ENCODE measurements around the gene TARP.
"Not testable (repeated sequence)": the region's sequence is repeated elsewhere in the genome, so short reads cannot be mapped to it uniquely, and the experiment has no call there.

Gene TARP

GRCh38 chr7:38245409-38245977 lies 27.9 kb downstream of the TARP start:
- Mint-ChIP-seq H3K27me3 (ENCODE audit: unreplicated experiment) (no peaks in the 10 kb centered on the region), H3K27ac (ENCODE audit: unreplicated experiment) (no peak overlapping the region), H3K4me3 (ENCODE audit: unreplicated experiment) (no peak overlapping the region), H3K9me3 (ENCODE audit: unreplicated experiment) (no peaks in the 10 kb centered on the region), H3K36me3 (ENCODE audit: unreplicated experiment) (no peaks in the 10 kb centered on the region), H3K4me1 (ENCODE audit: low read depth, unreplicated experiment) (no peaks in the 10 kb centered on the region)
- TF ChIP-seq CTCF (IDR thresholded peaks at IDR 0.05; ENCODE audit: partially characterized antibody, unreplicated experiment): no peak
- DNase-seq: no peak

GRCh38 chr7:38244516-38244915 lies 28.9 kb downstream of the TARP start:
- Mint-ChIP-seq H3K36me3 (ENCODE audit: unreplicated experiment) (no peaks in the 10 kb centered on the region), H3K27ac (ENCODE audit: unreplicated experiment) (no peak overlapping the region), H3K4me3 (ENCODE audit: unreplicated experiment) (no peak overlapping the region)

GRCh38 chr7:38243345-38243744 lies 30.1 kb downstream of the TARP start:
- DNase-seq; H3K36me3 Mint-ChIP-seq (ENCODE audit: unreplicated experiment); H3K27me3 Mint-ChIP-seq (ENCODE audit: unreplicated experiment); H3K4me1 Mint-ChIP-seq (ENCODE audit: low read depth, unreplicated experiment); H3K27ac Mint-ChIP-seq (ENCODE audit: unreplicated experiment); H3K4me3 Mint-ChIP-seq (ENCODE audit: unreplicated experiment); H3K9me3 Mint-ChIP-seq (ENCODE audit: unreplicated experiment): not testable (repeated sequence)

More at GRCh38 chr7:38244516-38244915, 28.9 kb downstream of the TARP start:
- H3K9me3 Mint-ChIP-seq (ENCODE audit: unreplicated experiment): no peaks in the 10 kb centered on the region
- DNase-seq: no peak
- H3K4me1 Mint-ChIP-seq (ENCODE audit: low read depth, unreplicated experiment): no peaks in the 10 kb centered on the region
- no peaks in the 10 kb centered on the region for H3K27me3 Mint-ChIP-seq (ENCODE audit: unreplicated experiment)
- TF ChIP-seq CTCF (IDR thresholded peaks at IDR 0.05; ENCODE audit: partially characterized antibody, unreplicated experiment): no peak

GRCh38 chr7:38242814-38243213 lies 30.6 kb downstream of the TARP start:
- no peak for TF ChIP-seq CTCF (IDR thresholded peaks at IDR 0.05; ENCODE audit: partially characterized antibody, unreplicated experiment)
- H3K27me3 Mint-ChIP-seq (ENCODE audit: unreplicated experiment): no peaks in the 10 kb centered on the region

GRCh38 chr7:38241071-38241470 lies 32.4 kb downstream of the TARP start:
- no peak overlapping the region for H3K4me3 Mint-ChIP-seq (ENCODE audit: unreplicated experiment)
- no peaks in the 10 kb centered on the region for H3K4me1 Mint-ChIP-seq (ENCODE audit: low read depth, unreplicated experiment)
- DNase-seq: no peak
- no peak for TF ChIP-seq CTCF (IDR thresholded peaks at IDR 0.05; ENCODE audit: partially characterized antibody, unreplicated experiment)
- no peak overlapping the region for H3K27ac Mint-ChIP-seq (ENCODE audit: unreplicated experiment)
- H3K36me3 Mint-ChIP-seq (ENCODE audit: unreplicated experiment): no peaks in the 10 kb centered on the region
- no peaks in the 10 kb centered on the region for H3K27me3 Mint-ChIP-seq (ENCODE audit: unreplicated experiment)
- no peaks in the 10 kb centered on the region for H3K9me3 Mint-ChIP-seq (ENCODE audit: unreplicated experiment)

More at GRCh38 chr7:38242814-38243213, 30.6 kb downstream of the TARP start:
- DNase-seq: no peak
- no peak overlapping the region for H3K4me3 Mint-ChIP-seq (ENCODE audit: unreplicated experiment)
- no peaks in the 10 kb centered on the region for H3K9me3 Mint-ChIP-seq (ENCODE audit: unreplicated experiment)
- H3K4me1 Mint-ChIP-seq (ENCODE audit: low read depth, unreplicated experiment): no peaks in the 10 kb centered on the region
- no peak overlapping the region for H3K27ac Mint-ChIP-seq (ENCODE audit: unreplicated experiment)
- no peaks in the 10 kb centered on the region for H3K36me3 Mint-ChIP-seq (ENCODE audit: unreplicated experiment)

GRCh38 chr7:38239129-38239528 lies 34.3 kb downstream of the TARP start:
- not testable (repeated sequence) for H3K4me1 Mint-ChIP-seq (ENCODE audit: low read depth, unreplicated experiment); H3K27ac Mint-ChIP-seq (ENCODE audit: unreplicated experiment); H3K27me3 Mint-ChIP-seq (ENCODE audit: unreplicated experiment); H3K9me3 Mint-ChIP-seq (ENCODE audit: unreplicated experiment); H3K4me3 Mint-ChIP-seq (ENCODE audit: unreplicated experiment); DNase-seq; H3K36me3 Mint-ChIP-seq (ENCODE audit: unreplicated experiment)
